B cell (primary cell): ENCODE measurements around the gene SDK2. TPM values are rescaled to one million over a fixed set of nuclear protein-coding genes. Genes with fewer than 3 reads are reported as not detected.

Source experiments
- ATAC-seq: fragments of 200-7000 bp; cut with Tn5 transposase; one replicate; pipeline ENCODE4 v1.10.0; 2021; ENCODE audit warnings: low read depth, mild to moderate bottlenecking, moderate number of reproducible peaks, moderate library complexity
- CTCF ChIA-PET: fragments of 350-600 bp; sonication (Branson Sonifier 250); formaldehyde crosslinking; loops from one replicate; lab custom pipeline; 2021; ENCODE audit warnings: antibody characterized with exemption, inconsistent platforms; lab: Charles Lee
- POLR2A ChIA-PET: fragments of 350-600 bp; sonication (Branson Sonifier 250); formaldehyde crosslinking; loops from one replicate; lab custom pipeline; 2021; ENCODE audit warnings: antibody characterized with exemption; lab: Charles Lee
- DNase-seq: peaks from one replicate; pipeline ENCODE4 v3.0.0; 2013
- H2AFZ ChIP-seq: 2 replicates; pipeline ENCODE4 v1.6.1; 2012; ENCODE audit warnings: mild to moderate bottlenecking, low read depth, low read length; ENCODE audit not compliant: insufficient read depth, poor library complexity, severe bottlenecking
- H3K27ac ChIP-seq, 2 donors: 1 replicate in 1 of 2; 2 replicates in 1 of 2; pipeline ENCODE4 v1.5.1; 2012 to 2013; ENCODE audit warnings: low read length in 2 of 2, mild to moderate bottlenecking in 2 of 2, moderate library complexity in 1 of 2
- H3K27me3 ChIP-seq, 4 experiments: fragments of 200-600 bp in 1 of 4; sonication (generic) in 1 of 4; replicated peaks in 1 of 4; 1 replicate in 2 of 4; 2 replicates in 2 of 4; pipeline versions ENCODE4 v1.6.1 to v1.7.0; 2013 to 2016; ENCODE audit warnings: low read length in 3 of 4, mild to moderate bottlenecking in 2 of 4, mixed read lengths in 1 of 4, moderate library complexity in 1 of 4; ENCODE audit not compliant: insufficient read depth in 4 of 4, control insufficient read depth in 3 of 4; ENCODE audit errors: control extremely low read depth in 1 of 4
- H3K36me3 ChIP-seq, 2 experiments: replicated peaks in 1 of 2; 1 replicate in 1 of 2; 2 replicates in 1 of 2; pipeline versions ENCODE4 v1.6.1 to v1.7.1; 2013; ENCODE audit warnings: low read length in 1 of 2; ENCODE audit not compliant: insufficient read depth in 2 of 2, control insufficient read depth in 1 of 2; ENCODE audit errors: control extremely low read depth in 1 of 2, extremely low read depth in 1 of 2
- H3K4me1 ChIP-seq, 2 donors: fragments of 200-600 bp in 1 of 2; sonication (generic) in 1 of 2; 1 replicate in 1 of 2; 2 replicates in 1 of 2; pipeline versions ENCODE4 v1.5.1 to v1.6.1; 2013 to 2017; ENCODE audit warnings: low read length in 2 of 2; ENCODE audit not compliant: control insufficient read depth in 2 of 2, insufficient read depth in 2 of 2
- H3K4me2 ChIP-seq: replicated peaks from 2 replicates; pipeline ENCODE3; 2012; ENCODE audit warnings: mild to moderate bottlenecking, low read depth, low read length; ENCODE audit not compliant: poor library complexity, severe bottlenecking
- H3K4me3 ChIP-seq, 5 experiments: fragments of 200-600 bp in 1 of 5; sonication (generic) in 1 of 5; 1 replicate in 3 of 5; 2 replicates in 2 of 5; pipeline versions ENCODE4 v1.5.1 to v1.7.0; 2011 to 2016; ENCODE audit warnings: low read length in 4 of 5, mild to moderate bottlenecking in 4 of 5, low read depth in 2 of 5, control low read depth in 1 of 5, moderate library complexity in 1 of 5; ENCODE audit not compliant: insufficient read depth in 1 of 5; ENCODE audit errors: control extremely low read depth in 1 of 5, extremely low read depth in 1 of 5
- H3K79me2 ChIP-seq: fragments of 200-600 bp; sonication (generic); one replicate; pipeline ENCODE4 v1.6.0; 2016; ENCODE audit warnings: low read length; ENCODE audit not compliant: control insufficient read depth, insufficient read depth
- H3K9ac ChIP-seq: fragments of 200-600 bp; sonication (generic); 2 replicates; pipeline ENCODE4 v1.6.1; 2017; ENCODE audit warnings: mild to moderate bottlenecking, low read length, moderate library complexity
- H3K9me3 ChIP-seq, 3 donors: one replicate each; pipeline versions ENCODE4 v1.6.1 to v1.7.1; 2013; ENCODE audit warnings: low read length in 2 of 3; ENCODE audit not compliant: control insufficient read depth in 2 of 3, insufficient read depth in 1 of 3; ENCODE audit errors: control extremely low read depth in 1 of 3
- H4K20me1 ChIP-seq: 2 replicates; pipeline ENCODE4 v1.6.0; 2012; ENCODE audit warnings: mild to moderate bottlenecking, low read length; ENCODE audit not compliant: insufficient read depth, control insufficient read depth, poor library complexity, severe bottlenecking
- H3K27ac Mint-ChIP-seq: one replicate; pipeline ENCODE4 v1.8.0; 2021; ENCODE audit warnings: mixed read lengths
- H3K27me3 Mint-ChIP-seq: one replicate; pipeline ENCODE4 v1.8.0; 2021; ENCODE audit warnings: mixed read lengths
- H3K4me1 Mint-ChIP-seq: one replicate; pipeline ENCODE4 v1.8.0; 2021; ENCODE audit warnings: mixed read lengths
- H3K4me3 Mint-ChIP-seq: one replicate; pipeline ENCODE4 v1.8.0; 2021; ENCODE audit warnings: mixed read lengths
- H3K9me3 Mint-ChIP-seq: one replicate; pipeline ENCODE4 v1.8.0; 2022; ENCODE audit warnings: mixed read lengths; ENCODE audit not compliant: insufficient read depth
- CTCF ChIP-seq: fragments of 200-600 bp; IDR thresholded peaks from one replicate; pipeline ENCODE4 v1.8.0; 2022; ENCODE audit warnings: antibody characterized with exemption, mild to moderate bottlenecking
- EZH2 ChIP-seq: IDR thresholded peaks from 2 replicates; pipeline ENCODE4 v1.6.1; 2012; ENCODE audit warnings: borderline replicate concordance, low read depth, mild to moderate bottlenecking, moderate library complexity, low read length; ENCODE audit not compliant: insufficient read depth, poor library complexity, severe bottlenecking
- WGBS: methylation state at CpG from one replicate; pipeline ENCODE4 v1.1.5; 2013; ENCODE audit warnings: missing lambda C conversion rate; ENCODE audit not compliant: insufficient coverage; 5-methylcytosine and 5-hydroxymethylcytosine counted together
- intact Hi-C: fragments of 100-400 bp; cut with micrococcal nuclease; formaldehyde crosslinking; loops from one replicate; pipeline ENCODE4 v1.10.0; 2022
- polyA plus RNA-seq: library from polyadenylated mRNA; depleted of rRNA; stranded (reverse); fragments of >200 nt; gene quantifications from 2 replicates; pipeline ENCODE4 v1.2.3, GENCODE V29; 2012
- total RNA-seq, 2 donors: library from RNA; stranded (reverse); fragments of 120-200 nt in 1 of 2; gene quantifications; 1 replicate in 1 of 2; 2 replicates in 1 of 2; pipeline versions ENCODE4 v1.2.3 to v1.2.4, GENCODE V29; 2013 to 2022

The SDK2 gene
- total and polyA plus RNA-seq, 2 donors (not counting 1 experiment from before 2014, with no cell fraction given): 3.2 to 13.0 TPM

- peaks cover 23% of the 10 kb centered on the region for H3K27me3 Mint-ChIP-seq
- POLR2A ChIA-PET: no interaction called here
- Histone ChIP-seq H3K4me2 (no peak overlapping the region), H3K36me3 (no peaks in the 10 kb centered on the region), H3K9ac (no peak overlapping the region), H3K4me1 (peaks cover 0 to 11% of the 10 kb centered on the region in 2 donors), H3K27ac (no peak overlapping the region), H3K79me2 (no peaks in the 10 kb centered on the region), H4K20me1 (no peaks in the 10 kb centered on the region), H3K9me3 (peaks cover 0 to 3% (median 0%) of the 10 kb centered on the region in 3 donors), H3K4me3 (no peak overlapping the region), H3K27me3 (peaks cover 0 to 4% (median 0%) of the 10 kb centered on the region in 4 experiments), H2AFZ (no peak overlapping the region)
- no peak for ATAC-seq
- intact Hi-C loops: no loop called here
- CTCF ChIA-PET: no interaction called here
- no peak for DNase-seq
- no peak overlapping the region for H3K4me3 Mint-ChIP-seq
- H3K4me1 Mint-ChIP-seq: peaks cover 15% of the 10 kb centered on the region
- TF ChIP-seq EZH2 (no peak), CTCF (no peak)
- no peaks in the 10 kb centered on the region for H3K9me3 Mint-ChIP-seq
- H3K27ac Mint-ChIP-seq: no peak overlapping the region
- WGBS: 86% methylated on average over 8 of the region's 8 CpGs
Observed at GRCh38 chr17:73286863-73287296, 357.4 kb downstream of the SDK2 start.

GRCh38 chr17:73285916-73286862 is 358.1 kb downstream of the SDK2 start:
- CTCF ChIA-PET: no interaction called here
- no peaks in the 10 kb centered on the region for H3K79me2 ChIP-seq
- no peak overlapping the region for H3K4me2 ChIP-seq
- POLR2A ChIA-PET: no interaction called here
- H3K4me1 ChIP-seq: peaks cover 0 to 4% of the 10 kb centered on the region in 2 donors
- H3K4me3 ChIP-seq: no peak overlapping the region
- DNase-seq (no peak), ATAC-seq (no peak)
- no peak overlapping the region for H2AFZ ChIP-seq
- Mint-ChIP-seq H3K9me3 (no peaks in the 10 kb centered on the region), H3K27ac (no peak overlapping the region), H3K27me3 (peaks cover 26% of the 10 kb centered on the region), H3K4me1 (peaks cover 12% of the 10 kb centered on the region), H3K4me3 (no peak overlapping the region)
- H3K27me3 ChIP-seq: peaks cover 0 to 5% (median 0%) of the 10 kb centered on the region in 4 experiments
- no peak for TF ChIP-seq CTCF
- no peak for TF ChIP-seq EZH2
- H3K9ac ChIP-seq: no peak overlapping the region
- H3K27ac ChIP-seq: no peak overlapping the region
- WGBS: 95% methylated on average over 51 of the region's 52 CpGs
- H4K20me1 ChIP-seq: no peaks in the 10 kb centered on the region
- H3K36me3 ChIP-seq: no peaks in the 10 kb centered on the region
- intact Hi-C loops: no loop called here
- peaks cover 0 to 3% (median 0%) of the 10 kb centered on the region in 3 donors for H3K9me3 ChIP-seq
